Stimulated activated CD4-positive, alpha-beta T cell treated with anti-CD3 and anti-CD28 coated beads, TNF-alpha, amount 100 ng/mL, for 4 hours (primary cell): Measurements from ENCODE around the gene CPSF6.
"Not testable (repeated sequence)": the region's sequence is repeated elsewhere in the genome, so short reads cannot be mapped to it uniquely, and the experiment has no call there.

Experiments used
- DNase-seq, 3 experiments: peaks; one replicate each; pipeline ENCODE4 v3.0.0-alpha.2; 2020; ENCODE audit warnings: low read depth in 3 of 3

The CPSF6 gene

DNA sequence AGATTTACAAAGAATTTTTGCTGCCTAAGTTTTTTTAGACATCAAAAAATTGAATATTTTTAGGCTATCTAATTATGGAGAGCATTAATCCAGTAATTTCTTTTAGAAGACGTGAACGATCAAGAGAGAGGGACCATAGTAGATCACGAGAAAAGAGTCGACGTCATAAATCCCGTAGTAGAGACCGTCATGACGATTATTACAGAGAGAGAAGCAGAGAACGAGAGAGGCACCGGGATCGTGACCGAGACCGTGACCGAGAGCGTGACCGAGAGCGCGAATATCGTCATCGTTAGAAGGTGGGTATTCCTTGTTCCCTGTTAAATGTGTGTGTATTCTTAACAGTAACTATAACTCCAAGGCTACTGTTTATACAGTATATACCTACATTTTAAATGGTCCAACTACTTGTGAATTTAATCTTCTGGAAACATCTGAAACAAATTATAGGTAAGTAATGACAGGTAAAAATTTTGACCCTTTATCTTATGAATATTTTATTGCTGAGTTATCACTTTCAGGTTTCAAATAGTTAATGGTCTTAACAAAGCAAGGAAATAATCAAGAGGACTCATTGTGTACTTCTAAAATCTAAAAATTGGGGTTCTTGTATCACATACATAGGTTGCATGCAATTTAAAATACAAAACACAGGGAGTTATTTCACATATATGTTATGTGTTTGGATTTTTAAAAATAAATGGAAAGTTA lies 23.1 kb downstream of the CPSF6 start:
- no peak for DNase-seq

DNA sequence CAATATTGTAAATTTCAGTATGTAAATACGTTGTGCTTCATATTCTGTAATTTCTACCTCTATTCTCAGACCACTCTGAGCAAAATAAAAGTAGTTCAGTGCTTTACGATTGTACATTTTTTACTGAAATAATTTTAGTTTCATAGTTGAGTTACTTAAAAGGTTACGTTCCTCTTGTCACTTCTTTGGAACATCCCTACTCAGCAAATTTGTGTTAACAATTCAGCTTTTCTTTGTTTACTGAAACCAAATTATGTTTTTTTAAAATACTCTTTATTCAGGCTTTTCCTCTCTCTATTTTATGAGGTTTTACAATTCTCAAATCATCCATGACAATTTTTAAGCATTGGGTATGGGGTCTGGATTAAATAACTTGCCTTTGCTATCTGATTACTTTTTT lies 25.8 kb downstream of the CPSF6 start:
- no peak for DNase-seq

DNA sequence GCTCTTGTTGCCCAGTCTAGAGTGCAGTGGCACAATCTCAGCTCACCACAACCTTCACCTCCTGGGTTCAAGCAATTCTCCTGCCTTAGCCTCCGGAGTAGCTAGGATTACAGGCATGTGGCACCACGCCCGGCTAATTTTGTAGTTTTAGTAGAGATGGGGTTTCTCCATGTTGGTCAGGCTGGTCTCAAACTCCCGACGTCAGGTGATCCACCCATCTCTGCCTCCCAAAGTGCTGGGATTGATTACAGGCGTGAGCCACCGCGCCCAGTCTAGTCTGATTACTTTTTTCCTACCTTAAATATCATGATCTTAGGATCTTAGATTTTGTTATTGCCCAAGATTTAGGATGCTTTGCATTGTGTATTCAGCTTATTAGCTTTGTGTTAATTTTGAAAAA lies 26.3 kb downstream of the CPSF6 start:
- DNase-seq, result not testable (repeated sequence)

DNA sequence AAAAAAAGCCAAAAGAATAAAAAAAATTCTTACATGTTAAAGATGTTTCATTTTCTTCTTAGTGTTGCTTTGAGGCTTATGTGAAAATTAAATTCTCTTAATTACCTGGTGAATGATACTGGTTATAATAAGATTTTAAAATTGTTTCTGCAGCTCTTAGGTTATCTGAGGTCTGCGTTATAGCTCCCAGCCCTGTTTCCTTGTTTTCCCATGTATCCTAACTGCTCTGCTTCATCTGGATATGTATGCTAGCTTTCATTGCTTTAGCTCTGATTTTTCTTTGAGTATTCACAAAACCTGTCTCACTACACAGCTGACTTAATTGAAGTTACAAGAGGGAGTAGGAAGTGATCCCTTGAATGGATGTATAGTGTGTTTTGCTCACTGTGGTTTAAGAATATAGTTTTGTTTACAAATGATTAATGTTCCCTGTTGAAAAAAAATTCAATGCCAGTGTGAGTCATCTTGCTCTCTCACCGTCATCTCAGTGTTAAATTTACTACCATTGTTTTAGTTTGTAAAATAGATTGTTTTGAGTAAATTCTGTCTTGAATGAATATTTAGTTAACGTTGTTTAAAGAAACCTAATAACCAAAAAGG lies 26.8 kb downstream of the CPSF6 start:
- DNase-seq, result no peak

DNA sequence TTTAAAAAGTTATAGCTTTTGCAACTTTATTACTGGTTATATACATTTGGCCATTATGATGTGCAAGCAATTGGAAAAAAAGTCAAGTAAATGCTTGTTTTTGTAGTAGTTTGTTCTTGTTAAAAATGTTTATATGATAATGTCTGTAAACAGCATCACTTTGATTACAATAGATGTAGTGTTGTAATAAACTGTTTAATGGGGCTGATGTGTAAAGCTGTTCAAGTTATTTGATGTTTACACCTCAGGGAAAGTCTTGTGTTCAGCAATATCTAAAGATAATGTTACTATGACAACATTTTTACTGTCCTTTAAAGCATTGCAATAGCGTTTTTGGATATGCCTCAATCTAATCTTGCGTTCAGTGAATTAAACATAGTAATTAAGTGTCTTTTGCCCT lies 30.4 kb downstream of the CPSF6 start:
- DNase-seq, result no peak

DNA sequence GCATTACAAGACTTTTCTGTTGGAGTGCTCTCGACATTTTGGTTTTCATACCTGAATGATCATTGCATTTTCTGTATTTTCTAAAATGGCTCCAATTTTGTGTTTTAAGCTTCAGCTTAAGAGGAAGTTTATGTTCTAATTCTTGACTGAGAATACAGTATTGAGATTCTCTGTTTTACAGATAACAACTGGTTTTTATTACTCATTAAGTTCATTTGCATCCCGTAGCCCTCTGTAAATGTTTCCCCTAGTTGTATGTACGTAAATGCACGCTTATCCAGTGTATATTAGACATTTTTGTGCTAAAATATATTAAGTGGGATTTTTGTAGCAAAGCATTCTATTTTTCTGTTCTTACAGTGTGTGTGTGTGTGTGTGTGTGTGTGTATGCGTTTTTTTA lies 33.1 kb downstream of the CPSF6 start:
- DNase-seq, result no peak

DNA sequence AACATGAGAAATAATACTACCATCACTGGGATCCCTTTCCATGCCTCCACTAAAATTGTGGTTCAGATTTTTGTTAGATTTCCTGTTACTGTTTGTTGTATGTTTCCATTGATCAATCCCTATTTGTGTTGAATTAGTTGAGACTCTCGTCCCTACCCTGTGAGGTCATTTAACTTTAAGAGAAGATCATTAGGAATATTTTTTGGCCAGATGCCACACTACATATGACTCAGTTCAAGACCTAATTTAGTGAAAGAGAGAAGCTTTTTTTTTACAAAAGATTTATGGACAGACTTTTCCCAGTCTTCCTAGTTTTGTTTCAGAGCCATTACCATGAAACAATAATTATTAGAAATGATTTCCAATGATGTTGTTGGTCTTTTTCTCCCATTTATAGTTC lies 35.5 kb downstream of the CPSF6 start:
- no peak for DNase-seq

DNA sequence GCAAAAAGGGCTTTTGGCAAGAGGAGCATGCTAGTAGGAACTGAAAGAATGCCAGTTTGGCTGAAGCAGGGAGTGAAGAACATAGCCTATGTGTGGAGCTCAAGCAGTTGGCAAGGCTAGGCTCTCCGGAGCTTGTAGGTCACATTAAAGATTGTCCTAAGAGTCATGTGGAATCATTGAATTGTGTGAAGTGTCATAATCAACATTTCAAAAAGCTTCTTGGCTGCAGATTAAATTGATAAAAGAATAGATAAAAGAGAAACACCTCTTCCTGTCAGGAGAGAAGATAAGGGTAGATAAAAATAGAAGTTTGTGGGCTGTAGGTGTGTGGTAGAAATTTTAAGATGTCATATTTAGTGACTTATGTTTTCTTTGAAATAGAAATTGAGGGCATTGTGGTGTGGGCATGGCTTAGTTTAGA lies 36.1 kb downstream of the CPSF6 start:
- no peak for DNase-seq

DNA sequence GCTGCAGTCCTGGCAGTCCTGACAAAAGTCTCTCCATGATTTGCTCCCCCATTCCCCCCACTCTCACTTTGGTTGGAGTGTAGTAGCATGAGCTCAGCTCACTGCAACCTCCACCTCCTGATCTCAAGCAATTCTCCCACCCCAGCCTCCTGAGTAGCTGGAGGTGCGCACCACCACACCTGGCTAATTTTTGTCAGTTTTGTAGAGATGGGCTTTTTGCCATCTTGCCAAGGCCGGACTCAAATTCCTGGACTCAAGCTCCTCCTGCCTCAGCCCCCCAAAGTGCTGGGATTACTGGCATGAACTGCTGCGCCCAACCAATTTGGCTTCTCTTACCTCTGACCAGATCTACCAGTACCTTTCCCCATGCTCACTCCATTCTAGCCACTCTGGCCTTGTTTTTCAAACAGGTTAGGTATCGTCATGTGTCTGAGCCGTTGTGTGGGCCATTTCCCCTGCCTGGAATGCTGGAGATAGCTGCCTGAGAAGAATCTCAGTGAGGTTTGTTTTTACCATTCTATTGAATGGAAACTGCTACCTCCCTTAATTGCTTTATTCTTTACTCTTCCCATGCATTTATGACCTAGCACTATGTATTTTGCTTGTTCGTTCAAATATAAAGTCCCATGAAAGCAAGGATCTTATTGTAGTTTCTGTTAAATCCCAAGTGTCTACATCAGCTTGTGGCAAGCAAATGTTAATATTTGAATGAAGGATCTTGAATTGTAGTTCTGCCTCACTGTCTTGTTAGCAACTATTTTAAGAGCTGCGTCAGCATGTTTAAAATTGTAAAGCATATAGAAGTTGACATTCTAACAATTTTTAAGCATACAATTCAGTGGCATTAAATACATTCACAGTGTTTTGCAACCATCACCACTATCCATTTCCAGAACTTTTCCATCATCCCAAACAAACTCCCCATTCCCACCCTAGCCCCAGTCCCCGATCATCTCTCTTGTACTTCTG lies 39.7 kb downstream of the CPSF6 start:
- no peak for DNase-seq

DNA sequence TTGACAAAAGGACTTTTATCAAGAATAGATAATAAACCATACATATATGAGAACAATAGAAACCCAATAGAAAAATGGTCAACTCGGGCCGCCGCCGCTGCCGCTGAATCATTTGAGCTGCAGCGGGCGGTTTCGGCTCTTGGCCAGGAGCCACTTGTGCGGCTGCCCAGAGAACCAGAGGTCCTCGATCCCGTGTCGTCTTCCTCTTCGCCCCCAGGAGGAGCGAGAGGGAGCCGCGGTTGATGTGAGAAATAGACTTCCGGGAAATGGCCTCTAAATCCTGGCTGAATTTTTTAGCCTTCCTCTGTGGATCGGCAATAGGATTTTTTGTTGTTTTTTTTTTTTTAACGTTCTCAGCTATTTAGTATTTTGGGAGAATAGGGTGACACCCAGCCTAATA lies 44.8 kb downstream of the CPSF6 start:
- no peak for DNase-seq

DNA sequence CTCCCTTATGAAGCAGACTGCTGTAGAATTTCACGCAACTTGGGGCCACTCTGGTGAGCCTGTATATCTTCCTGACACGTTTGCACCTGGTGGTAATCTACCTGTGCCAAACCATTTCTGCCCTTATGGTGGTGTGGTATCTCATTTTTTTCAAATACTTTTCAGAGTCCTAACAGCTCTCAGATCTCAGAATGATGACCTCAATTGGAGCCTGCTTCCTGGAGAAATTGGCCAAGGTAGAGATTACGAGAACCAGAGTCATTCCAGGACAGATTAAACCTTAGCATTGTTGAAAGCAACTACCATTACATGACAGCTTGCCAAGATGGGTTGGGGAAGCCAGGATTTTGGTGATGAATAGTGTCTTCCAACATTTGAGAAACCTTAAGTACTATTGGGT lies 48.2 kb downstream of the CPSF6 start:
- no peak for DNase-seq

DNA sequence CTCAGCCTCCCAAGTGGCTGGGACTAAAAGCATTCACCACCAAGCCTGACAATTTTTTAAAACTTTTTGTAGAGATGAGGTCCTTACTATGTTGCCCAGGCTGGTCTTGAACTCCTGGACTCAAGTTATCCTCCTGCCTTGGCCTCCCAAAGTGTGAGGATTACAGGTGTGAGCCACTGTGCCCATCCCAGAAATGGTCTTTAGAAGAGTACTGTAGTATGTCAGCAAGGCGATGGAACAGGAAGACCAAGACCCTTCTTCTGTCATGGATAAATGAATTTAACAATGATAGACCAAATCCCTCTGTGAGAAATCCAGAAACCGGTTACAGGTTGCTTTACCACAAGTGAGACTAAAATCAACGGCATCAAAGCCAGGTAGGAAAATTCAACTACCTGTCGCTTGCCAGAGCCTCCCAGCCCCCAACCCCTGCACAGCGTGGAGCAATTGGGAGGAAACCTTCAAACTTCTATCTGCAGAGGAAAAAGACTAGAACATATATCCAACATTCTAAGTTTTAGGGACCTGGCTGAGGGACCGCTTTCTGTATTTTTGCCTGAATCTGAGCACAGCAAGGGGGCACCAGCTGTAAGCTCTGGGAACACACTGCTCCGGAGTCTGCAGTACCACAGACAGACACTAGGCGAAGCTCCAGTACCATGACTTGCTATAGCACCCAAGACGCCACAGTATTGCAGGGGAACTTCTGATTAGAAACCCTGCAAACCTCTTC lies 51.3 kb downstream of the CPSF6 start:
- DNase-seq, result peak; percentile 48 to 62 (median 61)

DNA sequence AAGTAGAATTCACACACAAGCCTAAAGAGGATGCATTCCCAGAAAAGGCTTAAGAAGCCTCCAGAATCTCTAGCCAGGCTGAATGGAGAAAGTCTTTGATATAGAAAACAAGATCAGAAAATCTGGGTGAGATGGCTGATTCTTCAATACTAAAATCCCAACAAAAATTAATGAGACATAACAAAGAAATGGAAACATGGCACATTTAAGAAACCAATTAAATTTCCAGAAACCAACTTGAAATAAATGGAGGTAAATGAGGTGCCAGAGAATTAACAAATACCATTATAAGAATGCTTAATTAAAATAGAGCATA lies 51.9 kb downstream of the CPSF6 start:
- DNase-seq, result no peak

DNA sequence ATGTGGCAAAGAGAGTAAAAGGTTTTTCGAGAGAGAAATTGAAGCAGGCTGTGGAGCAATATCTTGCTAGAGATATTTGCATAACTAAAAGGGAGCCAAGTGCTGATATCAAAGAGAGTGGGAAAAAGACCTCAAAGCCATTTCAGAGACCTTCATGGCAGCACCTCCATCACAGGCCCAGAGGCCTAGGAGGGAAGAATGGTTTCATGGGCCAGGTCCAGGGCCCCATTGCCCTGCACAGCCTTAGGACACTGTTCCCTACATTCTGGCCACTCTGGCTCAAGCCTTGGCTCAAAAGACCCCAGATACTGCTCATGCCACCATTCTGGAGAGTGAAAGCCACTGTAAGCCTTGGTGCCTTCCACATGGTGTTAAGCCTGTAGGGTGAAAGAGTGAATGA lies 58.8 kb downstream of the CPSF6 start:
- DNase-seq, result no peak

DNA sequence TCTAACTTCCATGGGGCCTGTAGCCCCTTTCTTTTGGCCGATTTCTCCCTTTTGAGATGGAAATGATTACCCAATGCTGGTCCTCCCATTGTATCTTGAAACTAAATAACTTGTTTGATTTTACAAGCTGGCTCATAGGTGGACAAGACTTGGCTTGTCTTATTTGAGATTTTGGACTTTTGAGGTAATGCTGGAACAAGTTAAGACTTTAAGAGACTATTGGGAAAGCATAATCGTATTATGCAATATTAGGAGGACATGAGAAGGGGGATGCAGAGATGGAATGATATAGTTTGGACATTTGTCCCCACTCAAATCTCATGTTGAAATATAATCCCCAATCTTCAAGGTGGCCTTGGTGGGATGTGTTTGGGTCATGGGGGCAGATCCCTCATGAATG lies 59.6 kb downstream of the CPSF6 start:
- no peak for DNase-seq

DNA sequence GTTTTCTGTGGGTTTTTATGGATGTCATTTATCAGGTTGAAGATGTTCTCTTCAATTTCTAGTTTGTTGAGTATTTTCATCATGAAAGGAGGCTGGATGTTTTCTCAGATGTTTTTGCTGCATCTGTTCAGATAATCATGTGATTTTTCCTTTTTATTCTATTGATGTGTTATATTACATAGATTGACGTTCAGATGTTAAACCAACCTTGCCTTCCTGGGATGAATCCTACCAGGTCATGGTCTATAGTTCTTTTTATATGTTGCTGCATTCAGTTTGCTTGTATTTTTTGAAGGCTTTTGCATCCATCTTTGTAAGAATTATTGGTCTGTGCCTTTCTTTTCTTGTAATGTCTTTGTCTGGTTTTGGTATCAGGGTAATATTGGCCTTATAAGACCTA lies 64.9 kb downstream of the CPSF6 start:
- no peak for DNase-seq

DNA sequence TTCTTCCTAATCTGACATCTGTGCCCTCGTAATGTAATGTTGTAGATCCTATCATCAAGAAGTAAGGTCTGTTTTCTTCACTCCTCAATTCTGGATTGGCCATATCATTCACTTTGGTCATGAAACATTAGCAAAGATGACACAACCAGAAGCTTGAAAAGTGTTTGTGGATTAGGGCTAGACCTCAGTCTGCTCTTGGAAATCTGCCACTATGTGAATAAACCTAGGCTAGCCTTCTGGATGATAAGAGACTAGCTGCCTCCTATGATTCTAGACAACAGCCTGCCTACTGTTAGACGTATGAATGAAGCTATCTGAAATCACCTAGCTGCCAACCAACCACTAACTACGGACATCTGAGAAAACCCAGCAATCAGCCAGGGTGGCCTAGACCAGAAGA lies 70.1 kb downstream of the CPSF6 start:
- no peak for DNase-seq

DNA sequence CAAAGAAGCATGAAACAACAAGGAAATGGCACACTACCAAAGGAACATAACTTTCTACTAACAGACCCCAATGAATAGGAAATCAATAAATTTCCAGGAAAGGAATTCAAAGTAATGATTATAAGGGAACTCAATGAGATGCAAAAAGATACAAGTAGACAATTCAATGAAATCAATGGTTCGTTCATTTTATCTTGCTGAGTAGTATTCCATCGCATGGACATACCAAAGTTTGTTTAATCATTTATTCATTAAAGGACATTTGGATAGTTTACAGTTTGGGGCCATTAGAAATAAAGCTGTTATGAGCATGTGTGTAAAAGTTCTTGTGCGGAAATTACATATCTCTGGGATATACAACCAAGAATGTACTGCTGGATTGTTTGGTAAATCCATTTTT lies 73.8 kb downstream of the CPSF6 start:
- DNase-seq, result no peak

DNA sequence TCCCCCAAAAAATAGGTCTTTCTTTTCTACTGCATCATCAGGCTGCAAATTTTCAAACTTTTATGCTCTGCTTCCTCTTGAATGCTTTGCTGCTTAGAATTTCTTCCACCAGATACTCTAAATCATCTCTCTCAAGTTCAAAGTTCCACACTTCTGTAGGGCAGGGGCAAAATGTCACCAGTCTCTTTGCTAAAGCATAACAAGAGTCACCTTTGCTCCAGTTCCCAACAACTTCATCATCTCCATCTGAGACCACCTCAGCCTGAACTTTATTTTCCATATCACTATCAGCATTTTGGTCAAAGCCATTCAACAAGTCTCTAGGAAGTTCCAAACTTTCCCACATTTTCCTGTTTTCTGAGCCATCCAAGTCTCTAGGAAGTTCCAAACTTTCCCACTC lies 77.4 kb downstream of the CPSF6 start:
- DNase-seq, result not testable (repeated sequence)

DNA sequence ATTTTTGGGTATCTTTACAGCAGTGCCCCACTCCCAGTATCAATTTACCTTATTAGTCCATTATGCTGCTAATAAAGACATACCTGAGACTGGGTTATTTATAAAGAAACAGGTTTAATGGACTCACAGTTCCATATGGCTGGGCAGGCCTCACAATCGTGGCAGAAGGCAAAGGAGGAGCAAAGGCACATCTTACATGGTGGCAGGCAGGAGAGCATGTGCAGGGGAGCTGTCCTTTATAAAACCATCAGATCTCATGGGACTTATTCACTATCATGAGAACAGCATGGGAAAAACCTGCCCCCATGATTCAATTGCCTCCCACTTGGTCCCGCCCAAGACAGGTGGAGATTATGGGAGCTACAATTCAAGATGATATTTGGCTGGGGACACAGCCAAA lies 77.9 kb downstream of the CPSF6 start:
- not testable (repeated sequence) for DNase-seq

DNA sequence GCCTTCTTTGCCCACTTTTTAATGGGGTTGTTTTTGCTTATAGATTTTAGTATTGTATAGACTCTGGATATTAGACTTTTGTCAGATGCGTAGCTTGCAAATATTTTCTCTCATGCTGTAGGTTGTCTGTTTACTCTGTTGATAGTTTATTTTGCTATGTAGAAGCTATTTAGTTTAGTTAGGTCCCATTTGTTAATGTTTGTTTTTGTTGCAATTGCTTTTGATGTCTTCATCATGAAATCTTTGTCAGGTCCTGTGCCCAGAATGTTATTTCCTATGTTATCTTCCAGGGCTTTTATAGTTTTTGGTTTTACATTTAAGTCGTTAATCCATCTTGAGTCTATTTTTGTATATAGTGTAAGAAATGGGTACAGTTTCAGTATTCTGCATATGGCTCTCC lies 78.9 kb downstream of the CPSF6 start:
- DNase-seq, result no peak

DNA sequence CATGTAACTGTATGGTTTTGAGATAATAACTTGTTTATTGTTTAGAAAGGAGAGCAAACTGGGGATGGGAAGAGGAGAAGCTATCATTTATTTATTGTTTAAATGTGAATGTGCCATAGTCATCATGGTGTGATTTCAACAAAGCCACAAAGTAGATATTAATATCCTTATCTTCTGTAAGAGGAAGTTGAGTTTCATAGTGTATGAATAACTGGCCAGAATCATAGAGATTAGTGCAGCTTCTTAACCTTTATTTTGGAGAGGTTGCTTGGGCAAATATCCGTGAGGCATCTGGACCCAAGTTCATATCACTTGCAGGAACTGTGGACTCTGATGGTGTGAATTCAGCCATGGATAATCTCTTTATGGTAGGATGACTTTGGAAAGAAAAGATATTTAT lies 82.0 kb downstream of the CPSF6 start:
- no peak for DNase-seq
